ENCODE measurements around the gene GALNT17.

GALNT17 gene

DNA sequence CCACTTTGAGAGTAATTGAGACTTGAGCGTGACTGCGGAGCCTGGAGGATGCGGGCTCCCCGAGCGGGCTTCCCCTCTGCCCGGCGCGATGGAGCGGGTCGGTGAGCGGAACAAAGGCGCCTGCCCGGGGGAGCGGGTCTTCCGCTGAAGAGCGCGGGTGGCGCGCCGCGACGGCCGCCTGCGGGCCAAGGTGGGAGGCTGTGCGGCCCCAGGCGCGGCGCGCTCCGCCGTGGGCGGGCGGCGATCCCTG lies at the start of gene GALNT17:
Gene GALNT17 (plus strand): TSS at position 18 of the 250 bp plus-strand sequence.
- TF ChIP-seq, protein P1, sequence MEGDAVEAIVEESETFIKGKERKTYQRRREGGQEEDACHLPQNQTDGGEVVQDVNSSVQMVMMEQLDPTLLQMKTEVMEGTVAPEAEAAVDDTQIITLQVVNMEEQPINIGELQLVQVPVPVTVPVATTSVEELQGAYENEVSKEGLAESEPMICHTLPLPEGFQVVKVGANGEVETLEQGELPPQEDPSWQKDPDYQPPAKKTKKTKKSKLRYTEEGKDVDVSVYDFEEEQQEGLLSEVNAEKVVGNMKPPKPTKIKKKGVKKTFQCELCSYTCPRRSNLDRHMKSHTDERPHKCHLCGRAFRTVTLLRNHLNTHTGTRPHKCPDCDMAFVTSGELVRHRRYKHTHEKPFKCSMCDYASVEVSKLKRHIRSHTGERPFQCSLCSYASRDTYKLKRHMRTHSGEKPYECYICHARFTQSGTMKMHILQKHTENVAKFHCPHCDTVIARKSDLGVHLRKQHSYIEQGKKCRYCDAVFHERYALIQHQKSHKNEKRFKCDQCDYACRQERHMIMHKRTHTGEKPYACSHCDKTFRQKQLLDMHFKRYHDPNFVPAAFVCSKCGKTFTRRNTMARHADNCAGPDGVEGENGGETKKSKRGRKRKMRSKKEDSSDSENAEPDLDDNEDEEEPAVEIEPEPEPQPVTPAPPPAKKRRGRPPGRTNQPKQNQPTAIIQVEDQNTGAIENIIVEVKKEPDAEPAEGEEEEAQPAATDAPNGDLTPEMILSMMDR (IDR thresholded peaks at IDR 0.05) = no peak

DNA sequence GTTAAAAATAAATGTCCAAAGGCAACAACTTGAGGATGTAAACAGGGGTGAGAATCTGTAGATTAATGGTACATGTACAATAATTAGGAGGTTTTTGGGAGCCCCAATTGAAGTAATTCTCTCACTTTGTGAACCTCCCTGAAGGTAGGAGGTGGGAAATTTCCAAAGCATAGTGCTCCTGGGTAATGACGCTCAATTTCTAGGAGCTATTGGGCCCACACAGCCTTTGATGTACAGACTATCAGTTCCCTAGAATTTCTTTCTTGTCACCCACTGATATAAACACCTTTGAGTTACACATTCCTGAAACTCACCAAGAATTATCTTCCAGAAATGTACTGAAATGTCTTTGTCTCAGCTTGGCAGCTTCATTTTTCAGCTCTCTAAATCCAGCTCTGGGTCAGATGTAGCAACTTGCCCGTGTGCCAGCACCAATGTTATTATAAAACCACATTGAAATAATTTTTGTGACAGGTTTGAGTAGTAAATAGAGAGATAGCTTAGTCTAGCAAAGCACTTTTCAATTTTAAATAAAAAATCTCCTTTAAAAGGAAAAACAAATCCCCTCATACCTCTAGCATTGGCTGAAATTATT lies 36.6 kb upstream of the GALNT17 start:
- TF ChIP-seq, protein P1 (IDR thresholded peaks at IDR 0.05) = no peak

DNA sequence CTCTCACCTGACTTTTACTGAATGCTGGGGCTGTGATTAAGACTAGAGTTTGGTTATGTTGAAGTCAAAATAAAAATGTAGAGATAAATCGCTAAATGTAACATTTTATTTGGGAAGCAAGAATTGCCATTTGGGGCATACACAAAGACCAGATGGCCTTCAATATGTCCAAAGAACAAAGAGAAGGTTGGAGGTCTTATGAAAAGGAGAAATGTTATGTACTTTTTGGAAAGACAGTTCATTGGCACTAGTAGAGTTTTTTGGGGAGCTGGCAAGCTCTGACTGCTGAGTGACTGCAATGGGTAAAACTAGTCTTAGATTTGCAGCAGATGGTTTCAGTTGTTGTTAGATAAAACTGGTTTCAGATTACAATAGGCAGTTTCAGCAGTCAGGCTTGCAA lies 35.6 kb upstream of the GALNT17 start:
- TF ChIP-seq, protein P1 (IDR thresholded peaks at IDR 0.05) = no peak

DNA sequence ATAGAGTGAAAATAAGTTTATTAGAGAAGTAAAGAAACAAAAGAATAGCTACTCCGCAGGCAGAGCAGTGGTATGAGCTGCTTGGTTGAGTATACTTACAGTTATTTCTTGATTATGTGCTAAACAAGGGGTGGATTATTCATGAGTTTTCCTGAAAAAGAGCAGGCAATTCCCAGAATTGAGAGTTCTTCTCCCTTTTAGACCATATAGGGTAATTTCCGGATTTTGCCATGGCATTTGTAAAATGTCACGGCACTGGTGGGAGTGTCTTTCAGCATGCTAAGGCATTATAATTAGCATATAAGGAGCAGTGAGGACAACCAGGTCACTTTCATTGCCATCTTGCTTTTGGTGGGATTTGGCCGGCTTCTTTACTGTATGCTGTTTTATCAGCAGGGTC lies 25.7 kb upstream of the GALNT17 start:
- TF ChIP-seq, protein P1 (IDR thresholded peaks at IDR 0.05) = no peak

DNA sequence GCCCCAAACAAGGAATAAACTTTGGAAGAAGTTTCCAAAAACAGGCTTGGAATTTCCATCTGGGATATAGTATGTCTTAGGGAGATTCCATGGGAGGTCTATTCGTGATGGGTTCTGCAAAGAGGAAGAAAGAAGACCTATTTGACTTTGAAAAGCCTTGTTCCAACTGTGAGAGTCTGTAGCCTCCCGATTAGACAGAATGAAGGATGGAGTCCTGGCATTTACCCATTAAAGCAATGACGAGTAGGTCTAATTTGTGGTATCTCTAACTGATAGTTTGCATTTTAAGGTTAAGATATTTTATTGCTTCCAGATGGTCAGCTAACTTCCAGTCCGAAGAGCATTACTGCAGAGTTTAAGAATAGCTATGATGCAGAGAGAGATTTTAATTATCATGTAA lies 19.5 kb upstream of the GALNT17 start:
- TF ChIP-seq, protein P1 (IDR thresholded peaks at IDR 0.05) = no peak

DNA sequence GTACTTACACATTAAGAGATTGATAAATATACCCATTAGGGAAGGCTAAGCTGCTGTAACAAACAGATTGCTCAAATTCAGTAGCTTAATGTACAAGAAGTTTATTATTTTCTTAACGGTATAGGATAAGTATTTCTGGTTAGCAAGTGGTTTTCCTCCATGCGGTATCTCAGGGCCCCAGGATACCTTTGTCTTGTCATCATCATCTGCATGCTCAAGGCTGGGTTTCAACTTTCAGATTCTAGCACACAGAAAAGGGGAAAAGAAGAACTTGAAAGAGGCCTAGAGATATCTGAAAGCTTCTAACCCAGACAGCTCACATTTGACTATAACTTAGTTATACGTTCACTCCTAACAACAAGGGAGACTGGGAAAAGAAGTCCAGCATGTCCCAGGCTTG lies 11.8 kb upstream of the GALNT17 start:
- TF ChIP-seq, protein P1 (IDR thresholded peaks at IDR 0.05) = no peak

DNA sequence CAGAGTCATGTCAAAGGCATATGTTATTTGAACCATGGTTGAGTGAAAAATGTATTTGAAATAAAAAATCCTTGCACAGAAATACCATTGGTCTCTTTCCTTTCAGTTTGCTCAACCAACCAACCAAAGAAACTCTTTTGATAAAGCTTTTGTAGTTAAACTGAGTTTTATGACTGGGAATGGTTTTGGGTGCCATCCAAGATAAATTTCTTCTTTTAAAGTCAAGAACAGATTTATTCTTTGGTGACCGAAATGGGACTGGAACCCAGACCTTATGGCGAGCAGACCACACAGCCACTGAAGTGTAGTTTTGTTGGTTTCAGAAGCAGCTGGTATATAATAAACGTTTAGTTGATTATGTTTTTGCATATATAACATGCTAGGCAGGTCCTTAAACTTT lies 2.8 kb upstream of the GALNT17 start:
- TF ChIP-seq, protein P1 (IDR thresholded peaks at IDR 0.05) = no peak

DNA sequence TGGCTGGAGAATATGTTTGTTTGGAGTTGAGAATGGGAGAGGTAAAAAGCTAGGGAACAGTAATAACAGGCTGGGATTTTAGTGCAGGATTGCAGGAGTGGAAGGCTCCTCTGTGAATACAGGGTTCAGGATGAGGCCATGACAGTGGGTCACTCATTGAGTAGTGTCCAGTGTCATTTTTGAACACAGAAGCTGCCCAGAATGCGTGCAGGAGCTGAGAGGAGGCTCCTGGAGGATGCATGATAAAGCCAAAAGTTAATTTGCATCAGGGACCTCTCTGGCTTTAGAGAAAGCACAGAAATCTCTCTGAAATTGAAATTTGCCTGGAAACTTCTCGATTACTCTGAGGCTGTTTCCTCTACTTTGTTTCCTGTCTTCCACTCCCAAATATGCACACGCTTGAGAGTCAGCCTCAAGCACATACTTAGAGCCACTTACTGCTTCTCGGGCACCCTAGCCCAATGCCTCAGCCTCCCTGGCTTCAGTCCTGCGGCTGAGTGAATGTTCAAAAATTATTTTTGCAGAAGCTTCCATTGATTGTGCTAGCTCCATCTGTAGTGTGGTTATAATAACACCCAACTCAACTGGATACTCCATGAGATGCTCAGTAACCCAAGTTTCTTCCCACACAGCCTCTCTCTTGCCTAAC lies 1.8 kb upstream of the GALNT17 start:
- TF ChIP-seq, protein P1 (IDR thresholded peaks at IDR 0.05) = no peak
